Endothelial cell of umbilical vein (primary cell): Measurements from ENCODE around the gene SLC35B2. TPM values are rescaled to one million over a fixed set of nuclear protein-coding genes. Genes with fewer than 3 reads are reported as not detected.

Experiments used
- BruUV-seq: library from RNA; stranded (reverse); fragments of 400-500 nt; replicated peaks from 2 replicates; lab custom pipeline; 2021; lab: Mats Ljungman, UMichigan
- CTCF ChIA-PET: fragments of 300-600, 350-600 bp; sonication (Branson Sonifier 250); formaldehyde crosslinking; loops from one replicate; lab custom pipeline; 2021; ENCODE audit warnings: antibody characterized with exemption, inconsistent platforms; lab: Charles Lee
- POLR2A ChIA-PET: fragments of 300-600, 350-600 bp; sonication (Branson Sonifier 250); formaldehyde crosslinking; loops from one replicate; lab custom pipeline; 2021; ENCODE audit warnings: antibody characterized with exemption, inconsistent platforms; lab: Charles Lee
- DNase-seq: peaks from one replicate; pipeline ENCODE4 v3.0.0-alpha.2; 2011; ENCODE audit warnings: low read depth, low spot score
- FAIRE-seq: peaks from 2 replicates; lab custom pipeline; 2011; peaks lifted over from hg19 to GRCh38; lab: Jason Lieb, UNC
- H2AFZ ChIP-seq: 2 replicates; pipeline ENCODE4 v1.6.0; 2012; ENCODE audit warnings: low read depth, low read length, control low read depth, inconsistent platforms
- H3K27ac ChIP-seq: 2 replicates; pipeline ENCODE4 v1.5.1; 2011; ENCODE audit warnings: low read depth, mild to moderate bottlenecking, control low read depth, low read length, moderate library complexity; ENCODE audit not compliant: insufficient read depth
- H3K27me3 ChIP-seq, 2 experiments: 2 replicates each; pipeline versions ENCODE4 v1.6.0 to v1.6.1; 2011; ENCODE audit warnings: low read length in 2 of 2, mixed read lengths in 1 of 2; ENCODE audit not compliant: control insufficient read depth in 2 of 2, insufficient read depth in 2 of 2
- H3K36me3 ChIP-seq, 2 experiments: 2 replicates in 1 of 2; 3 replicates in 1 of 2; pipeline ENCODE4 v1.5.1; 2011; ENCODE audit warnings: low read length in 2 of 2, mild to moderate bottlenecking in 1 of 2, moderate library complexity in 1 of 2; ENCODE audit not compliant: control insufficient read depth in 2 of 2, insufficient read depth in 2 of 2; ENCODE audit errors: extremely low read depth in 1 of 2
- H3K4me1 ChIP-seq: 3 replicates; pipeline ENCODE4 v1.5.1; 2011; ENCODE audit warnings: mild to moderate bottlenecking, low read length; ENCODE audit not compliant: control insufficient read depth, insufficient read depth; ENCODE audit errors: extremely low read depth
- H3K4me2 ChIP-seq: 2 replicates; pipeline ENCODE4 v1.6.1; 2011; ENCODE audit warnings: low read length, control low read depth, mixed read lengths; ENCODE audit not compliant: insufficient read depth
- H3K4me3 ChIP-seq, 3 experiments: fragments of 200-600 bp in 1 of 3; sonication (generic), shearing (Covaris generic) in 1 of 3; replicated peaks in 1 of 3; 2 replicates each; pipeline ENCODE4 v1.5.1; 2011 to 2016; ENCODE audit warnings: control low read depth in 3 of 3, low read length in 3 of 3, mild to moderate bottlenecking in 2 of 3, inconsistent platforms in 1 of 3, low read depth in 1 of 3, moderate library complexity in 1 of 3; ENCODE audit not compliant: insufficient read depth in 1 of 3
- H3K79me2 ChIP-seq: 2 replicates; pipeline ENCODE4 v1.6.0; 2012; ENCODE audit warnings: low read length, inconsistent platforms; ENCODE audit not compliant: control insufficient read depth, insufficient read depth
- H3K9ac ChIP-seq: replicated peaks from 2 replicates; pipeline ENCODE3; 2011; ENCODE audit warnings: low read length, control low read depth; ENCODE audit not compliant: insufficient read depth; ENCODE audit errors: extremely low read depth
- H3K9me1 ChIP-seq: replicated peaks from 3 replicates; pipeline ENCODE4 v1.6.0; 2011; ENCODE audit warnings: mild to moderate bottlenecking, low read length; ENCODE audit not compliant: control insufficient read depth, insufficient read depth; ENCODE audit errors: extremely low read depth
- H3K9me3 ChIP-seq: replicated peaks from 2 replicates; pipeline ENCODE4 v1.5.1; 2012; ENCODE audit warnings: low read length, inconsistent platforms; ENCODE audit not compliant: control insufficient read depth, insufficient read depth
- H4K20me1 ChIP-seq: replicated peaks from 2 replicates; pipeline ENCODE3; 2011; ENCODE audit warnings: mild to moderate bottlenecking, low read length; ENCODE audit not compliant: control insufficient read depth, insufficient read depth; ENCODE audit errors: extremely low read depth
- CTCF ChIP-seq, 2 donors: IDR thresholded peaks; 1 replicate in 1 of 2; 2 replicates in 1 of 2; pipeline ENCODE4 v1.5.1; 2011; ENCODE audit warnings: low read length in 2 of 2, mild to moderate bottlenecking in 2 of 2, moderate library complexity in 2 of 2, control low read depth in 1 of 2, inconsistent platforms in 1 of 2, low read depth in 1 of 2; ENCODE audit not compliant: insufficient read depth in 1 of 2; ENCODE audit errors: extremely low read depth in 1 of 2
- EZH2 ChIP-seq: IDR thresholded peaks from 2 replicates; pipeline ENCODE4 v1.6.1; 2012; ENCODE audit warnings: borderline replicate concordance, low read depth, mild to moderate bottlenecking, moderate library complexity, low read length, inconsistent platforms; ENCODE audit not compliant: severe bottlenecking
- FOS ChIP-seq: IDR thresholded peaks from 2 replicates; pipeline ENCODE4 v1.6.1; 2011; ENCODE audit warnings: mild to moderate bottlenecking, low read length, moderate library complexity, borderline replicate concordance; ENCODE audit not compliant: insufficient read depth
- GATA2 ChIP-seq: IDR thresholded peaks from 2 replicates; pipeline ENCODE4 v1.7.0; 2011; ENCODE audit warnings: low read depth, mild to moderate bottlenecking, moderate library complexity, mixed read lengths, low read length; ENCODE audit not compliant: insufficient read length, insufficient read depth
- JUN ChIP-seq: IDR thresholded peaks from 2 replicates; pipeline ENCODE4 v1.6.1; 2011; ENCODE audit warnings: borderline replicate concordance, low read depth; ENCODE audit not compliant: insufficient read length, insufficient read depth
- MAX ChIP-seq: IDR thresholded peaks from 2 replicates; pipeline ENCODE4 v1.6.1; 2011; ENCODE audit not compliant: insufficient read depth, insufficient read length
- MYC ChIP-seq: IDR thresholded peaks from one replicate; pipeline ENCODE4 v1.6.1; 2011; ENCODE audit warnings: mild to moderate bottlenecking, low read depth, low read length
- POLR2A ChIP-seq: IDR thresholded peaks from 2 replicates; pipeline ENCODE4 v1.6.1; 2012; ENCODE audit warnings: low read depth, mild to moderate bottlenecking, control low read depth, low read length
- POLR2AphosphoS5 ChIP-seq: IDR thresholded peaks from 2 replicates; pipeline ENCODE4 v1.6.1; 2012; ENCODE audit warnings: low read depth, mild to moderate bottlenecking, control low read depth, low read length, moderate library complexity; ENCODE audit not compliant: insufficient read depth
- dilution Hi-C: fragments of 300-500 bp; cut with MboI; formaldehyde crosslinking; loops from one replicate; pipeline ENCODE4 v1.15.0; 2019; ENCODE audit warnings: low sequenced_read_pairs; ENCODE audit not compliant: extremely low pct_ligation_motif_present
- intact Hi-C: fragments of 100-400 bp; cut with micrococcal nuclease; formaldehyde crosslinking; loops from one replicate; pipeline ENCODE4 v1.10.0; 2022
- polyA plus RNA-seq, 4 experiments: library from polyadenylated mRNA; depleted of rRNA in 3 of 4; stranded (reverse) in 3 of 4; unstranded in 1 of 4; fragments of >200 nt; gene quantifications; 2 replicates each; pipeline versions ENCODE4 v1.2.1 to v1.2.3, GENCODE V29; 2011 to 2012; ENCODE audit warnings: missing spikeins in 1 of 4
- total RNA-seq: library from RNA; stranded (reverse); gene quantifications from 2 replicates; pipeline ENCODE4 v1.2.3, GENCODE V29; 2021

Gene SLC35B2
- total and polyA plus RNA-seq, 2 donors (not counting 3 experiments of a cell fraction or from before 2014, with no cell fraction given), result 53.4 to 112 TPM

- Histone ChIP-seq H3K9me1 (no peaks in the 10 kb centered on the region), H3K9ac (no peak overlapping the region), H3K4me1 (peaks cover 33% of the 10 kb centered on the region), H3K27me3 (no peaks in the 10 kb centered on the region), H4K20me1 (no peaks in the 10 kb centered on the region), H3K4me3 (no peak overlapping the region), H3K4me2 (no peak overlapping the region), H2AFZ (no peak overlapping the region), H3K79me2 (peaks cover 58% of the 10 kb centered on the region), H3K27ac (no peak overlapping the region), H3K36me3 (peaks cover 8 to 33% of the 10 kb centered on the region in 2 experiments), H3K9me3 (no peaks in the 10 kb centered on the region)
- TF ChIP-seq MYC, result no peak
- no peak for TF ChIP-seq POLR2A
- no peak for TF ChIP-seq POLR2AphosphoS5
- TF ChIP-seq MAX, result no peak
- TF ChIP-seq CTCF (IDR thresholded peaks at IDR 0.05; ENCODE audit: extremely low read depth in 1 of 2, insufficient read depth in 1 of 2, low read depth in 1 of 2, low read length in 2 of 2), result no peak
- TF ChIP-seq FOS, result no peak
- no peak for TF ChIP-seq GATA2
- TF ChIP-seq JUN, result no peak
- no peak for TF ChIP-seq EZH2
- BruUV-seq, result TSS peak; percentile 16
- CTCF ChIA-PET, result interaction anchor here (1.5 to 2.2 kb wide), 2 partner anchors 13 to 56 kb away, joined by 4 to 11 read pairs; no protein-coding TSS in a partner anchor
- dilution Hi-C loops (loop anchor here (10.0 kb wide), 1 partner anchor 125 kb away; no protein-coding TSS in a partner anchor), intact Hi-C loops (no loop called here)
- POLR2A ChIA-PET, result interaction anchor here (1.2 kb wide), 1 partner anchor 8 kb away, joined by 3 read pairs; no protein-coding TSS in a partner anchor
- DNase-seq (no peak), FAIRE-seq (no peak)
These were observed 27.8 kb downstream of the SLC35B2 start for GRCh38 chr6:44229376-44230033.
